Measurements from ENCODE around the gene KCNMA1. TPM values are rescaled to one million over a fixed set of nuclear protein-coding genes. Genes with fewer than 3 reads are reported as not detected.

The KCNMA1 gene
- total and polyA plus RNA-seq, 10 of the 15 experiments (the other 5 are each of a cell fraction or from before 2014, with no cell fraction given): 8.5 to 77.0 (median 21.3) TPM

DNA sequence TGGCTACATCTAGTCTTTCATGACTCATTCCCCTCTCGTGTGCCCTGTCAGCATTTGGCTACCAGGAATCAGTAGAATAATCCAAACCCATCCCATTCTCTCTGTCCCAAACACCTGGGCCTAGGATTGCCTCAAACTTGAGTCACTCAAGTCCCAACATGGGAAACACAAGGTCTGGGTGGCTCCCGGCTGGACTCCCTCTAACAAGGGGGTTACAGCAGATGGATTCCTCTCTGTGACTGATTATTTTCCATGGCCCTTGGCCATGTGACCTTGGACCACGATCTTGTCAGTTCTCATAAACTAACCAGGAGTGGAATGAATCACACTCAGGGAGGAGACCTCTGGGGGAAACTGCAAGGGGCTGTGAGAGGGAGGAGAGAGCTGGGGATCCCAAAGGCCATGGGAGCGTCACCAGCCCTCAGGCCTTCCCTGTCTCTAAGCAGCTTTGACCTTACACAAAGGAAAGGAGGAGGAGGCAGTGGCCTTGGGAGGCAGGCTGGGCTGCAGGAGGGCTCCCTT is 533.1 kb downstream of the KCNMA1 start:
- Histone ChIP-seq H3K9me3 (replicated peaks; ENCODE audit: control insufficient read depth, insufficient read depth, low read length) (no peaks in the 10 kb centered on the region), H3K27ac (ENCODE audit: control insufficient read depth, insufficient read depth) (no peak overlapping the region), H3K36me3 (ENCODE audit: control insufficient read depth in 2 of 2, insufficient read depth in 2 of 2, low read length in 1 of 2) (no peaks in the 10 kb centered on the region), H2AFZ (ENCODE audit: control insufficient read depth, low read depth, low read length) (no peak overlapping the region), H4K20me1 (ENCODE audit: control insufficient read depth, insufficient read depth) (no peaks in the 10 kb centered on the region), H3K27me3 (replicated peaks in 1 of 2; ENCODE audit: control insufficient read depth in 2 of 2, insufficient read depth in 2 of 2, low read length in 1 of 2) (no peaks in the 10 kb centered on the region), H3K4me3 (no peak overlapping the region), H3K9ac (ENCODE audit: control insufficient read depth, insufficient read depth, low read length) (no peak overlapping the region), H3K79me2 (ENCODE audit: control insufficient read depth, insufficient read depth, low read length) (no peaks in the 10 kb centered on the region), H3K4me2 (ENCODE audit: control insufficient read depth, insufficient read depth) (no peak overlapping the region), H3K4me1 (ENCODE audit: control insufficient read depth, insufficient read depth, low read length) (no peaks in the 10 kb centered on the region)
- WGBS (ENCODE audit: insufficient coverage, insufficient replicate concordance, low lambda C conversion rate, missing lambda C conversion rate): 21% methylated on average over 4 of the region's 4 CpGs
- no peak for FAIRE-seq
- SMC1A ChIA-PET (ENCODE audit: uncharacterized antibody, unreplicated experiment): no interaction called here
- intact Hi-C loops (cut with micrococcal nuclease; ENCODE audit: unreplicated experiment): no loop called here
- RAD21 ChIA-PET (ENCODE audit: unreplicated experiment): no interaction called here
- TF ChIP-seq KDM1A (IDR thresholded peaks at IDR 0.05; ENCODE audit: borderline replicate concordance) (no peak), CHD1 (IDR thresholded peaks at IDR 0.05; ENCODE audit: low read depth, low read length) (no peak), IKZF1 (conservative IDR thresholded peaks at IDR 0.05) (no peak), PML (IDR thresholded peaks at IDR 0.05; ENCODE audit: low read length) (no peak), POLR2AphosphoS2 (IDR thresholded peaks at IDR 0.05; ENCODE audit: low read depth, low read length) (no peak), MXI1 (IDR thresholded peaks at IDR 0.05; ENCODE audit: low read depth, low read length) (no peak), BCL11A (IDR thresholded peaks at IDR 0.05; ENCODE audit: low read depth, low read length) (no peak), TAF1 (IDR thresholded peaks at IDR 0.05; ENCODE audit: borderline replicate concordance, low read depth, low read length) (no peak), PRDM15 (CRISPR knock-in tag; IDR thresholded peaks at IDR 0.05) (no peak), SUPT20H (IDR thresholded peaks at IDR 0.05; ENCODE audit: borderline replicate concordance, control insufficient read depth, low read depth, low read length) (no peak), CHD4 (IDR thresholded peaks at IDR 0.05) (no peak)
- TF ChIP-seq, protein P1, sequence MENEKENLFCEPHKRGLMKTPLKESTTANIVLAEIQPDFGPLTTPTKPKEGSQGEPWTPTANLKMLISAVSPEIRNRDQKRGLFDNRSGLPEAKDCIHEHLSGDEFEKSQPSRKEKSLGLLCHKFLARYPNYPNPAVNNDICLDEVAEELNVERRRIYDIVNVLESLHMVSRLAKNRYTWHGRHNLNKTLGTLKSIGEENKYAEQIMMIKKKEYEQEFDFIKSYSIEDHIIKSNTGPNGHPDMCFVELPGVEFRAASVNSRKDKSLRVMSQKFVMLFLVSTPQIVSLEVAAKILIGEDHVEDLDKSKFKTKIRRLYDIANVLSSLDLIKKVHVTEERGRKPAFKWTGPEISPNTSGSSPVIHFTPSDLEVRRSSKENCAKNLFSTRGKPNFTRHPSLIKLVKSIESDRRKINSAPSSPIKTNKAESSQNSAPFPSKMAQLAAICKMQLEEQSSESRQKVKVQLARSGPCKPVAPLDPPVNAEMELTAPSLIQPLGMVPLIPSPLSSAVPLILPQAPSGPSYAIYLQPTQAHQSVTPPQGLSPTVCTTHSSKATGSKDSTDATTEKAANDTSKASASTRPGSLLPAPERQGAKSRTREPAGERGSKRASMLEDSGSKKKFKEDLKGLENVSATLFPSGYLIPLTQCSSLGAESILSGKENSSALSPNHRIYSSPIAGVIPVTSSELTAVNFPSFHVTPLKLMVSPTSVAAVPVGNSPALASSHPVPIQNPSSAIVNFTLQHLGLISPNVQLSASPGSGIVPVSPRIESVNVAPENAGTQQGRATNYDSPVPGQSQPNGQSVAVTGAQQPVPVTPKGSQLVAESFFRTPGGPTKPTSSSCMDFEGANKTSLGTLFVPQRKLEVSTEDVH (IDR thresholded peaks at IDR 0.05; ENCODE audit: low read depth, partially characterized antibody): no peak
- in situ Hi-C loops (cut with MboI): no loop called here
- no peak for DNase-seq (ENCODE audit: low read depth, low spot score)
- CTCF ChIA-PET: interaction anchor here (0.5 kb wide), 1 partner anchor 35 kb away, joined by 4 read pairs; no protein-coding TSS in a partner anchor
- BruUV-seq (replicated peaks): no TSS peak
- POLR2A ChIA-PET: no interaction called here
- ATAC-seq: no peak
